22Rv1 (cell line): ENCODE measurements around the gene LCE6A.

Source experiments
- H3K27ac ChIP-seq: fragments of 450-650 bp; 2 replicates; pipeline ENCODE4 v1.5.1; 2017
- ZFX ChIP-seq: fragments of 450-650 bp; IDR thresholded peaks from 2 replicates; pipeline ENCODE4 v1.6.1; 2017; ENCODE audit warnings: antibody characterized with exemption, borderline replicate concordance
- TF ChIP-seq, protein P1 (sequence below): fragments of 450-650 bp; IDR thresholded peaks from 2 replicates; pipeline ENCODE4 v1.5.1; 2017; ENCODE audit warnings: mild to moderate bottlenecking

Gene LCE6A, protein sequence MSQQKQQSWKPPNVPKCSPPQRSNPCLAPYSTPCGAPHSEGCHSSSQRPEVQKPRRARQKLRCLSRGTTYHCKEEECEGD

DNA sequence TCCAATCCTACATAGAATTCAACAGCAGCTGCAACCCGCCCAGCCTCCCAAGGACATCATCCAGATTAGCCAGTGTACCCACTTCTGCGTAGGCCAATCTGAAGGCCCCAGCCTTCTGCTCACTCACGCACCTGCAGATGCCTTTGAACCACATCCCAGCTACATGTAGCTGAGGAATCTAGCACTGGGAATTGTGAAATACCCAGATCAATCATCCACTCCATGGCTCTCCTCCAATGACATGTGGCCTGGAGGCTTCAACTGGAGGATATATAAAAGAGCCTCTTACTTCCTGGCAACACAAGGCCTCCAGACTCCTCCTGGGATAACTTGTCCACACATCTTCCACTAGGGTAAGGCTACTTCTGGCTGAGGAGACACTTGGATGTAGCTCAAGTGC is at the start of gene LCE6A:
TSS of gene LCE6A (plus strand) at position 301 of the 400 bp plus-strand sequence. CDS start 665 bp downstream, outside the sequence.
- TF ChIP-seq ZFX: no peak
- H3K27ac ChIP-seq: no peak within 1 kb of the TSS

DNA sequence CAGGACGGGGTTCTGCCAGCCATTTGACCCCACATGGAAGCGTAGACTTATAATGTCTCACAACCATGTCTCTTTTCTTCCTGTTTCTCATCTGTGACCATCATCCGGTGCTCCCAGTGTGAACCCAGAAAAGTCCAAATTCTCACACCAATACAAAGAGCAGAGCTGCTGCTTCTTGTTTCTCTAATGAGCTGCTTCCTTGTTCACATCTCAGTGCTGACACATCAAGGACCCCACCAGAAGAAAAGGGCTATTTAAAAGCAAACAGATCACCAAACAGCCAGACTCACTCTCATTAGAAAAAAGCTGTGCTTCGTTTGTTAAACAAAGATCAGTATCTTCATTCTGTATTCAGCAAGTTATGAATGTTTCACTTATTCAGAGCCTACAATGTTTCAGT is 47.0 kb upstream of the LCE6A start:
- TF ChIP-seq ZFX: no peak
- TF ChIP-seq, protein P1, sequence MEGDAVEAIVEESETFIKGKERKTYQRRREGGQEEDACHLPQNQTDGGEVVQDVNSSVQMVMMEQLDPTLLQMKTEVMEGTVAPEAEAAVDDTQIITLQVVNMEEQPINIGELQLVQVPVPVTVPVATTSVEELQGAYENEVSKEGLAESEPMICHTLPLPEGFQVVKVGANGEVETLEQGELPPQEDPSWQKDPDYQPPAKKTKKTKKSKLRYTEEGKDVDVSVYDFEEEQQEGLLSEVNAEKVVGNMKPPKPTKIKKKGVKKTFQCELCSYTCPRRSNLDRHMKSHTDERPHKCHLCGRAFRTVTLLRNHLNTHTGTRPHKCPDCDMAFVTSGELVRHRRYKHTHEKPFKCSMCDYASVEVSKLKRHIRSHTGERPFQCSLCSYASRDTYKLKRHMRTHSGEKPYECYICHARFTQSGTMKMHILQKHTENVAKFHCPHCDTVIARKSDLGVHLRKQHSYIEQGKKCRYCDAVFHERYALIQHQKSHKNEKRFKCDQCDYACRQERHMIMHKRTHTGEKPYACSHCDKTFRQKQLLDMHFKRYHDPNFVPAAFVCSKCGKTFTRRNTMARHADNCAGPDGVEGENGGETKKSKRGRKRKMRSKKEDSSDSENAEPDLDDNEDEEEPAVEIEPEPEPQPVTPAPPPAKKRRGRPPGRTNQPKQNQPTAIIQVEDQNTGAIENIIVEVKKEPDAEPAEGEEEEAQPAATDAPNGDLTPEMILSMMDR: no peak
- H3K27ac ChIP-seq: no peak overlapping the region

- no peak within 1 kb of the TSS for H3K27ac ChIP-seq
- TF ChIP-seq, protein P1: no peak
- TF ChIP-seq ZFX: no peak
These were observed 46.2 kb upstream of the LCE6A start, which contains the start of gene LCE1D for GRCh38 chr1:152796421-152796820. LCE1D (plus strand) TSS chr1:152796721; CDS start chr1:152797795, 1,074 bp downstream.

DNA sequence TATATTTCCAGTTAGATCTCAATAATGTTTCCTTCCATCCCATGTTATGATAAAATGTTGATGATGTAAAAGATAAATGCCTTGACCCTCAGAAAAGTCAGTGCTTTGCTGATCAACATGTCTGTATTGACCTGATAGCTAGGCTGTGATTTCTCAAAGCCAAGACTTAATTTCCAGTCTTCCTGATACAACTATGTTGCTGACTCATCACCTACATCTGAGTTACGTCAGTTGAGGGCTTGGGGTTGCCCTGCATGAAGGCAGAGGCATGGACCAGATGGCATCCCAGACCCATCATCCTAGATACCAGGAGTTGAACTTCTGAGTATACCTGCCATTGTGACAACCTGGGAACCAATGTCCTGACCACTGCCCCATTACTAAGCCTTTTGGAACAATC is 41.3 kb upstream of the LCE6A start:
- TF ChIP-seq ZFX: no peak
- TF ChIP-seq, protein P1: no peak
- no peak overlapping the region for H3K27ac ChIP-seq

DNA sequence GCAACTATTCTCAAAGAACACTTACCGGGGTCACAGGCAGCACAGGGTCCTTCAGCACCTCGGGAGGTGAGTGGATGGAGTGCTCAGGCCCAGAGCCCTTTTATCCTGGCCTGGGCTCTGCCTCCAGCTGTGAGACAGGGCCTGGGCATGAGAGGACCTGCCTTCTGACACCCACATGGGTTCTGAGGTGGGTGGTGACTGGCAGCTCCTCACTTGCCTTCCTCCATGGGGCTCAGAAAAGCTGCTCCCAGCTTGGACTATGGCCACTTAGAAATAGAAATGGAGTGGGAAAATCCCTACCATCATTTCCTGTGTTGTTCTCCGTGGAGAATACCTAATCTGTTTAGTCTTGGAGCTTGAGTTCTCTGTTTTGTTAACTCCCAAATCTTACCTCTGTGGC is 36.1 kb upstream of the LCE6A start, which contains the start of gene LCE1C:
TSS of gene LCE1C (minus strand) at position 76 of the 400 bp plus-strand sequence. CDS start 1,173 bp downstream, outside the sequence.
- H3K27ac ChIP-seq: no peak within 1 kb of the TSS
- TF ChIP-seq, protein P1: no peak

DNA sequence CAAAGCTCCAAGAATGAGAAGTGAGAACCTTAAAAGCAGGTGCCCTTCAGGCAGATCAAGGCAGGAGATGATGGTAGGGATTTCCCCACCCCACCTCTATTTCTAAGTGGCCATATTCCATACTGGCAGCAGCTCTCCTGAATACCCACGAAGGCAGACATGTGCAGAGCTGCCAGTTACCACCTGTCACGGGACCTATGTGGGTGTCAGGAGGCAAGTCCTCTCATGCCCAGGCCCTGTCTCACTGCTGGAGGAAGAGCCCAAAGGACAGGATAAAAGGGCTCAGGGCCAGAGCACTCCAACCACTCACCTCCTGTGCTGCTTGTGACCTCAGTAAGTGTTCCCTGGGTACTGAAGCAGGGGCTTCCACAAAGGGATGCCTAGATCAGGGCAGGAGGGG is 31.6 kb upstream of the LCE6A start:
- H3K27ac ChIP-seq: no peak overlapping the region
- TF ChIP-seq ZFX: no peak
- TF ChIP-seq, protein P1: no peak

GRCh38 chr1:152811671-152812070 is 31.0 kb upstream of the LCE6A start, which contains the start of gene LCE1B:
LCE1B (plus strand) TSS chr1:152811971; CDS start chr1:152812447, 476 bp downstream.
- no peak within 1 kb of the TSS for H3K27ac ChIP-seq
- no peak for TF ChIP-seq ZFX
- TF ChIP-seq, protein P1: no peak

GRCh38 chr1:152817309-152817708 is 25.3 kb upstream of the LCE6A start:
- H3K27ac ChIP-seq: no peak overlapping the region
- TF ChIP-seq, protein P1: no peak
- TF ChIP-seq ZFX: no peak
